HL-60 (cell line): ENCODE measurements around the gene TENT4A.

Source experiments
- DNase-seq, 2 experiments: peaks; one replicate each; pipeline ENCODE4 v3.0.0-alpha.2; 2010 to 2020; ENCODE audit warnings: low read depth in 1 of 2, low spot score in 1 of 2
- H3K27ac ChIP-seq: fragments of 250-450 bp; sonication (Bioruptor Pico); replicated peaks from 2 replicates; pipeline ENCODE4 v1.5.1; 2020; ENCODE audit warnings: mild to moderate bottlenecking, moderate library complexity
- H3K27me3 ChIP-seq: fragments of 250-450 bp; sonication (Bioruptor Pico); 2 replicates; pipeline ENCODE4 v1.5.1; 2021; ENCODE audit warnings: mild to moderate bottlenecking, moderate library complexity; ENCODE audit not compliant: insufficient read depth, poor library complexity, severe bottlenecking
- H3K4me3 ChIP-seq: replicated peaks from 2 replicates; pipeline ENCODE4 v1.5.1; 2011; ENCODE audit warnings: mild to moderate bottlenecking, control low read depth, low read length; ENCODE audit not compliant: insufficient read depth
- CTCF ChIP-seq: IDR thresholded peaks from one replicate; pipeline ENCODE4 v1.5.1; 2011; ENCODE audit warnings: low read length, control low read depth, inconsistent platforms; ENCODE audit not compliant: insufficient read depth
- GABPA ChIP-seq: IDR thresholded peaks from 2 replicates; pipeline ENCODE4 v1.6.1; 2012; ENCODE audit warnings: low read depth
- POLR2AphosphoS5 ChIP-seq: IDR thresholded peaks from 2 replicates; pipeline ENCODE4 v1.6.1; 2012; ENCODE audit warnings: low read depth
- REST ChIP-seq: IDR thresholded peaks from 2 replicates; pipeline ENCODE4 v1.6.1; 2012; ENCODE audit warnings: low read depth; ENCODE audit not compliant: insufficient replicate concordance
- SPI1 ChIP-seq: IDR thresholded peaks from 2 replicates; pipeline ENCODE4 v1.6.1; 2012; ENCODE audit warnings: low read depth, mild to moderate bottlenecking, borderline replicate concordance

Gene TENT4A

GRCh38 chr5:6792376-6792775 is 79.1 kb downstream of the TENT4A start:
- Histone ChIP-seq H3K27me3 (no peaks in the 10 kb centered on the region), H3K4me3 (no peak overlapping the region), H3K27ac (no peak overlapping the region)
- TF ChIP-seq REST (no peak), CTCF (no peak), SPI1 (no peak), POLR2AphosphoS5 (no peak), GABPA (no peak)
- no peak for DNase-seq

DNA sequence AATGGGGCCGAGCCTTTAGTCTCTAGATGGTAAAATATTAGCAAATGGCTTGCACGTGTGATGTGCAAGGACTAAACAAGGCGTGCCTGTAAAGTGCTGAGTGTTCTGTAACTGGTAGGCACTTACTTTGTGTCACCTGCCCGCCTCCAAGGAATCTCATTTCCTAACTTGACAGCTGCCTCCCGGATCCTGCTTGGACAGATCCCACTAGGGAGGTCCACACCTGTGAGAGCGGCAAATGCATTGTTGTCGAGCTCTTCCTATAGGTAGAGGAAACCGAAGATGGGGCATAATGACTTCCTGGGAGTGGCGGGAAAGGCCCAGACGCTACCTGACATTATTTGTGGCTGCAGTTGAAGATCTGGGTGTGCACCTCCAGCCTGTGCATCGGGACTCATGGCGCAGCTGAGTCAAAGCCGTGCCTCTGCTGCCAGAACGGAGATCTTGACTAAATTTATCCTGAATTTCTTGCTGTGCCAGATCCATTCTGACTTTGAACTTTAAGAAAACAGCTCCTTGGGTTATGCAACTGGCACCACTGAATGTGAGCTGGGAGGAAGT is 79.8 kb downstream of the TENT4A start:
- Histone ChIP-seq H3K27ac (no peak overlapping the region), H3K27me3 (no peaks in the 10 kb centered on the region), H3K4me3 (no peak overlapping the region)
- TF ChIP-seq REST: no peak
- TF ChIP-seq SPI1: 0 out of 2 replicates have a peak, but pooled peaks have one; percentile 12
- no peak for DNase-seq

DNA sequence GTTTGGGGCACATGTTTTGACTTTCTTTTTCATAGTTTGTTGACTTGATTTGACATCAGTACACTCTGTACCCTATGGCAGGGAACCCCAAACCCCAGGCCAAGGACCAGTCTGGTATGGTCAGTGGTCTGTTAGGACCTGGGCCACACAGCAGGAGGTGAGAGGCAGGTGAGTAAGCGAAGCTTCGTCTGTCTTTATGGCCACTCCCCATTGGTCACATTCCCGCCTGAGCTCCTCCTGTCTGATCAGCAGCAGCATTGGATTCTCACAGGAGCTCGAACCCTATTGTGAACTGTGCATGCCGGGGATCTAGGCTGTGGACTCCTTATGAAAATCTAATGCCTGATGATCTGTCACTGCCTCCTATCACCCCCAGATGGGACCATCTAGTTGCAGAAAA is 88.0 kb downstream of the TENT4A start:
- no peak for TF ChIP-seq GABPA
- TF ChIP-seq POLR2AphosphoS5: no peak
- TF ChIP-seq CTCF: no peak
- TF ChIP-seq SPI1: no peak
- no peak for TF ChIP-seq REST
- no peak overlapping the region for H3K27ac ChIP-seq
- H3K4me3 ChIP-seq: no peak overlapping the region
- no peak for DNase-seq
- no peaks in the 10 kb centered on the region for H3K27me3 ChIP-seq
